ENCODE data around the gene KIAA1217. TPM values are rescaled to one million over a fixed set of nuclear protein-coding genes. Genes with fewer than 3 reads are reported as not detected.

The KIAA1217 gene
- total RNA-seq, 1 experiment from 2014 or later: 7.8 TPM

DNA sequence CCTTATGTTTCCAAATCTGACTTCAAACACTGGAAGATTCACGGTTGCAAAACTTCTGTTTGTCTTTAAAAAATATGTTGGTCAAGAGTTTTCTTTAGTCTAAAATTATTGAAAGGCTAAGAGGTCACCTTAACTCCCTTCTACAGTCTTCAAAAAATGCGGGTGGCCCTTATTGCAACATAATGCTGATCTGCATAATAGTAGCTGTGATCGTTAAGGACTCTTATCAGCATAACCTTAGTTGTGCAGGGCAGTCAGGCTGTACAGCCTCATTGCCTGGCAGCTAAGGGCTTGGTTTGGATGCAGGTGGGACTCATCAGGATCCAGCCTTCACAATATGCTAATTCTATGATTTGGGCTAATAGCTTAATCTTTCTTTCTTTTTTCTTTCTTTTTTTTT, 15.0 kb downstream of the KIAA1217 start:
- H3K9me3 ChIP-seq (ENCODE audit: control insufficient read depth in 1 of 2, insufficient read depth in 1 of 2, low read depth in 1 of 2, low read length in 2 of 2): no peaks in the 10 kb centered on the region
- H3K4me2 ChIP-seq (ENCODE audit: low read length): no peak overlapping the region
- H3K27ac ChIP-seq (ENCODE audit: low read depth, low read length): no peak overlapping the region
- no peaks in the 10 kb centered on the region for H3K79me2 ChIP-seq (ENCODE audit: insufficient read depth, low read length)
- ATAC-seq (no peak), DNase-seq (ENCODE audit: low read depth, low spot score) (no peak)
- H3K36me3 ChIP-seq (ENCODE audit: control insufficient read depth in 1 of 2, insufficient read depth in 2 of 2, low read length in 2 of 2): no peaks in the 10 kb centered on the region
- no peak overlapping the region for H3K4me3 ChIP-seq (replicated peaks in 1 of 2; ENCODE audit: low read depth in 1 of 2, low read length in 2 of 2)
- H4K20me1 ChIP-seq (ENCODE audit: insufficient read depth): no peaks in the 10 kb centered on the region
- CTCF ChIA-PET: no interaction called here
- H3K9me2 ChIP-seq (ENCODE audit: insufficient read depth): no peaks in the 10 kb centered on the region
- H3K9ac ChIP-seq (ENCODE audit: low read length): no peak overlapping the region
- POLR2A ChIA-PET: no interaction called here
- RAD21 ChIA-PET (ENCODE audit: low non-redundant PET in 1 of 2, low total read pairs in 2 of 2, uncharacterized antibody in 2 of 2, unreplicated experiment in 2 of 2): no interaction called here
- H3K27me3 ChIP-seq (ENCODE audit: insufficient read depth, low read length): peaks cover 8% of the 10 kb centered on the region; the same call in 1 of the 2 replicates
- H3K4me1 ChIP-seq (ENCODE audit: control insufficient read depth in 1 of 2, insufficient read depth in 2 of 2, low read length in 2 of 2): no peaks in the 10 kb centered on the region
- intact Hi-C loops (cut with micrococcal nuclease): no loop called here
- BruUV-seq (replicated peaks): no TSS peak
- TF ChIP-seq CTCF (IDR thresholded peaks at IDR 0.05 in 2 of 3, conservative IDR thresholded peaks at IDR 0.05 in 1 of 3; ENCODE audit: borderline replicate concordance in 1 of 3, insufficient read depth in 1 of 3, low read depth in 2 of 3, low read length in 2 of 3) (no peak), MAX (IDR thresholded peaks at IDR 0.05) (no peak), SIN3A (IDR thresholded peaks at IDR 0.05; ENCODE audit: low read depth) (no peak), CEBPB (IDR thresholded peaks at IDR 0.05; ENCODE audit: low read depth) (no peak), POLR2A (IDR thresholded peaks at IDR 0.05; ENCODE audit: borderline replicate concordance, extremely low read depth, insufficient read depth, insufficient read length) (no peak), RAD21 (IDR thresholded peaks at IDR 0.05; ENCODE audit: low read depth) (no peak)
- TF ChIP-seq, protein P1, sequence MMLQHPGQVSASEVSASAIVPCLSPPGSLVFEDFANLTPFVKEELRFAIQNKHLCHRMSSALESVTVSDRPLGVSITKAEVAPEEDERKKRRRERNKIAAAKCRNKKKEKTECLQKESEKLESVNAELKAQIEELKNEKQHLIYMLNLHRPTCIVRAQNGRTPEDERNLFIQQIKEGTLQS (IDR thresholded peaks at IDR 0.05): no peak
- TF ChIP-seq, protein P2, sequence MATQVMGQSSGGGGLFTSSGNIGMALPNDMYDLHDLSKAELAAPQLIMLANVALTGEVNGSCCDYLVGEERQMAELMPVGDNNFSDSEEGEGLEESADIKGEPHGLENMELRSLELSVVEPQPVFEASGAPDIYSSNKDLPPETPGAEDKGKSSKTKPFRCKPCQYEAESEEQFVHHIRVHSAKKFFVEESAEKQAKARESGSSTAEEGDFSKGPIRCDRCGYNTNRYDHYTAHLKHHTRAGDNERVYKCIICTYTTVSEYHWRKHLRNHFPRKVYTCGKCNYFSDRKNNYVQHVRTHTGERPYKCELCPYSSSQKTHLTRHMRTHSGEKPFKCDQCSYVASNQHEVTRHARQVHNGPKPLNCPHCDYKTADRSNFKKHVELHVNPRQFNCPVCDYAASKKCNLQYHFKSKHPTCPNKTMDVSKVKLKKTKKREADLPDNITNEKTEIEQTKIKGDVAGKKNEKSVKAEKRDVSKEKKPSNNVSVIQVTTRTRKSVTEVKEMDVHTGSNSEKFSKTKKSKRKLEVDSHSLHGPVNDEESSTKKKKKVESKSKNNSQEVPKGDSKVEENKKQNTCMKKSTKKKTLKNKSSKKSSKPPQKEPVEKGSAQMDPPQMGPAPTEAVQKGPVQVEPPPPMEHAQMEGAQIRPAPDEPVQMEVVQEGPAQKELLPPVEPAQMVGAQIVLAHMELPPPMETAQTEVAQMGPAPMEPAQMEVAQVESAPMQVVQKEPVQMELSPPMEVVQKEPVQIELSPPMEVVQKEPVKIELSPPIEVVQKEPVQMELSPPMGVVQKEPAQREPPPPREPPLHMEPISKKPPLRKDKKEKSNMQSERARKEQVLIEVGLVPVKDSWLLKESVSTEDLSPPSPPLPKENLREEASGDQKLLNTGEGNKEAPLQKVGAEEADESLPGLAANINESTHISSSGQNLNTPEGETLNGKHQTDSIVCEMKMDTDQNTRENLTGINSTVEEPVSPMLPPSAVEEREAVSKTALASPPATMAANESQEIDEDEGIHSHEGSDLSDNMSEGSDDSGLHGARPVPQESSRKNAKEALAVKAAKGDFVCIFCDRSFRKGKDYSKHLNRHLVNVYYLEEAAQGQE (IDR thresholded peaks at IDR 0.05; ENCODE audit: low read depth): no peak
- no peak overlapping the region for H2AFZ ChIP-seq (ENCODE audit: low read depth, low read length, poor library complexity, severe bottlenecking)
